GM18870 (cell line): ENCODE data around the gene FURIN.
"Not testable (repeated sequence)": the region's sequence is repeated elsewhere in the genome, so short reads cannot be mapped to it uniquely, and the experiment has no call there.

ENCODE experiments used
- ATAC-seq: cut with Tn5 transposase; IDR thresholded peaks from one replicate; pipeline ENCODE4 v1.9.1; 2021; ENCODE audit warnings: moderate library complexity; ENCODE audit not compliant: unreplicated experiment

Gene FURIN

GRCh38 chr15:90869601-90870353, 1.4 kb downstream of the FURIN start:
- no peak for ATAC-seq

- no peak for ATAC-seq
Observed at GRCh38 chr15:90870354-90871138, 2.2 kb downstream of the FURIN start.

GRCh38 chr15:90871139-90871715, 2.8 kb downstream of the FURIN start:
- ATAC-seq, result no peak

GRCh38 chr15:90871716-90872485, 3.5 kb downstream of the FURIN start:
- ATAC-seq, result no peak

GRCh38 chr15:90872486-90873184, 4.2 kb downstream of the FURIN start:
- ATAC-seq, result no peak

GRCh38 chr15:90873488-90873997, 5.2 kb downstream of the FURIN start:
- no peak for ATAC-seq

GRCh38 chr15:90873998-90874605, 5.7 kb downstream of the FURIN start:
- ATAC-seq, result no peak

GRCh38 chr15:90874986-90875385, 6.6 kb downstream of the FURIN start:
- not testable (repeated sequence) for ATAC-seq

- ATAC-seq, result no peak
Observed at GRCh38 chr15:90875549-90875981, 7.2 kb downstream of the FURIN start.

GRCh38 chr15:90876046-90876445, 7.7 kb downstream of the FURIN start:
- ATAC-seq, result no peak

- no peak for ATAC-seq
Observed at GRCh38 chr15:90876512-90877170, 8.3 kb downstream of the FURIN start.

- ATAC-seq, result no peak
Observed at GRCh38 chr15:90877315-90877714, 8.9 kb downstream of the FURIN start.

GRCh38 chr15:90877996-90878395, 9.6 kb downstream of the FURIN start:
- no peak for ATAC-seq

- no peak for ATAC-seq
Observed at GRCh38 chr15:90878660-90879059, 10.3 kb downstream of the FURIN start.

- ATAC-seq, result no peak
Observed at GRCh38 chr15:90879730-90880366, 11.5 kb downstream of the FURIN start.

- no peak for ATAC-seq
Observed at GRCh38 chr15:90880381-90881145, 12.2 kb downstream of the FURIN start.

GRCh38 chr15:90881181-90881977, 13.0 kb downstream of the FURIN start:
- no peak for ATAC-seq
